ENCODE data around the gene STK32B. TPM values are rescaled to one million over a fixed set of nuclear protein-coding genes. Genes with fewer than 3 reads are reported as not detected.

The STK32B gene
- total and polyA plus RNA-seq, 9 of the 15 experiments (the other 6 are each of a cell fraction or from before 2014, with no cell fraction given), result 0.03 to 0.20 (median 0.07) TPM; not detected in 2

- Histone ChIP-seq H3K79me2 (ENCODE audit: control insufficient read depth, insufficient read depth, low read length) (no peaks in the 10 kb centered on the region), H3K27me3 (ENCODE audit: control insufficient read depth in 2 of 2, insufficient read depth in 2 of 2, low read length in 2 of 2) (no peaks in the 10 kb centered on the region; a peak in 1 of 5 replicates), H3K4me2 (ENCODE audit: insufficient read depth, low read length) (no peak overlapping the region), H3K4me3 (no peak overlapping the region), H3K36me3 (ENCODE audit: control insufficient read depth, insufficient read depth, low read length) (no peaks in the 10 kb centered on the region), H3K9ac (ENCODE audit: insufficient read depth in 1 of 2, low read depth in 2 of 2, low read length in 2 of 2) (no peak overlapping the region), H3K9me1 (ENCODE audit: control insufficient read depth, insufficient read depth, low read length) (no peaks in the 10 kb centered on the region), H3K4me1 (replicated peaks in 1 of 2; ENCODE audit: control insufficient read depth in 2 of 2, insufficient read depth in 2 of 2, low read length in 2 of 2) (no peaks in the 10 kb centered on the region), H3K9me3 (replicated peaks; ENCODE audit: control insufficient read depth, insufficient read depth, low read depth, low read length) (no peaks in the 10 kb centered on the region), H2AFZ (ENCODE audit: low read depth, low read length) (no peak overlapping the region), H4K20me1 (replicated peaks; ENCODE audit: control insufficient read depth, insufficient read depth, low read length) (no peaks in the 10 kb centered on the region), H3K27ac (ENCODE audit: extremely low read depth, low read depth, low read length) (no peak overlapping the region)
- ATAC-seq (no peak), FAIRE-seq (no peak), DNase-seq (ENCODE audit: extremely low read depth in 1 of 4, low spot score in 3 of 4) (no peak)
- 2% methylated on average over 7 of the region's 7 CpGs for WGBS (ENCODE audit: insufficient coverage, low coverage, missing lambda C conversion rate)
- TF ChIP-seq XRCC5 (IDR thresholded peaks at IDR 0.05; ENCODE audit: low read depth, low read length), result no peak
- no peak for TF ChIP-seq KLF6 (CRISPR knock-in tag; IDR thresholded peaks at IDR 0.05; ENCODE audit: borderline replicate concordance)
- ChIA-PET CTCF (ENCODE audit: low intra/inter-chr PET ratio) (no interaction called here), POLR2A (no interaction called here)
- in situ Hi-C loops (cut with MboI) (loop anchor here (10.0 kb wide), 1 partner anchor 380 kb away; no protein-coding TSS in a partner anchor), intact Hi-C loops (cut with micrococcal nuclease) (no loop called here)
- no TSS peak for BruUV-seq (replicated peaks)
These were observed 323.3 kb downstream of the STK32B start for GRCh38 chr4:5374592-5374991.

- in situ Hi-C loops (cut with MboI) (loop anchor here (10.0 kb wide), 1 partner anchor 380 kb away; no protein-coding TSS in a partner anchor), intact Hi-C loops (cut with micrococcal nuclease) (loop anchor here (5.0 kb wide), 1 partner anchor 323 kb away; the partner anchor contains the start of gene STK32B)
- H3K9me3 ChIP-seq (replicated peaks; ENCODE audit: control insufficient read depth, insufficient read depth, low read depth, low read length), result no peaks in the 10 kb centered on the region
- 0% methylated on average over 6 of the region's 6 CpGs for WGBS (ENCODE audit: insufficient coverage, low coverage, missing lambda C conversion rate)
- no peak overlapping the region for H2AFZ ChIP-seq (ENCODE audit: low read depth, low read length)
- no peak for DNase-seq (ENCODE audit: extremely low read depth in 1 of 4, low spot score in 3 of 4)
- no peak for FAIRE-seq
- H3K27ac ChIP-seq (ENCODE audit: extremely low read depth, low read depth, low read length), result no peak overlapping the region
- no peaks in the 10 kb centered on the region; a peak in 1 of 5 replicates for H3K27me3 ChIP-seq (ENCODE audit: control insufficient read depth in 2 of 2, insufficient read depth in 2 of 2, low read length in 2 of 2)
- H3K79me2 ChIP-seq (ENCODE audit: control insufficient read depth, insufficient read depth, low read length), result no peaks in the 10 kb centered on the region
- no peak overlapping the region for H3K4me3 ChIP-seq
- no TSS peak for BruUV-seq (replicated peaks)
- no peak overlapping the region for H3K9ac ChIP-seq (ENCODE audit: insufficient read depth in 1 of 2, low read depth in 2 of 2, low read length in 2 of 2)
- no peaks in the 10 kb centered on the region for H3K9me1 ChIP-seq (ENCODE audit: control insufficient read depth, insufficient read depth, low read length)
- H3K4me1 ChIP-seq (replicated peaks in 1 of 2; ENCODE audit: control insufficient read depth in 2 of 2, insufficient read depth in 2 of 2, low read length in 2 of 2), result no peaks in the 10 kb centered on the region
- ChIA-PET CTCF (ENCODE audit: low intra/inter-chr PET ratio) (interaction anchor here (0.7 kb wide), 1 partner anchor 12 kb away, joined by 3 read pairs; no protein-coding TSS in a partner anchor), POLR2A (no interaction called here)
- H3K36me3 ChIP-seq (ENCODE audit: control insufficient read depth, insufficient read depth, low read length), result no peaks in the 10 kb centered on the region
- no peak for ATAC-seq
- H4K20me1 ChIP-seq (replicated peaks; ENCODE audit: control insufficient read depth, insufficient read depth, low read length), result no peaks in the 10 kb centered on the region
- no peak overlapping the region for H3K4me2 ChIP-seq (ENCODE audit: insufficient read depth, low read length)
- TF ChIP-seq JUND (IDR thresholded peaks at IDR 0.05; ENCODE audit: borderline replicate concordance, low read depth, low read length), result no peak
- no peak for TF ChIP-seq JUND (tag; IDR thresholded peaks at IDR 0.05; ENCODE audit: borderline replicate concordance, low read depth, low read length)
- no peak for TF ChIP-seq ZNF551 (CRISPR knock-in tag; IDR thresholded peaks at IDR 0.05)
- no peak for TF ChIP-seq ZNF699 (CRISPR knock-in tag; IDR thresholded peaks at IDR 0.05; ENCODE audit: insufficient replicate concordance)
- TF ChIP-seq TFAM (CRISPR knock-in tag; conservative IDR thresholded peaks at IDR 0.05), result no peak
- TF ChIP-seq ERF (CRISPR knock-in tag; IDR thresholded peaks at IDR 0.05), result no peak
- TF ChIP-seq GTF2F1 (IDR thresholded peaks at IDR 0.05; ENCODE audit: low read depth, low read length), result no peak
- TF ChIP-seq POLR2H (tag; IDR thresholded peaks at IDR 0.05; ENCODE audit: low read depth), result no peak
- TF ChIP-seq HMBOX1 (IDR thresholded peaks at IDR 0.05), result no peak
- TF ChIP-seq RFX1 (IDR thresholded peaks at IDR 0.05), result no peak
- TF ChIP-seq MLLT1 (IDR thresholded peaks at IDR 0.05), result no peak
These were observed 323.7 kb downstream of the STK32B start for GRCh38 chr4:5374994-5375393.
